NCI-H774 (cell line): ENCODE results near the gene PLA2G2F.

ENCODE experiments used
- DNase-seq: peaks from one replicate; lab custom pipeline; 2025; lab: John Stamatoyannopoulos, UW

The PLA2G2F gene

DNA sequence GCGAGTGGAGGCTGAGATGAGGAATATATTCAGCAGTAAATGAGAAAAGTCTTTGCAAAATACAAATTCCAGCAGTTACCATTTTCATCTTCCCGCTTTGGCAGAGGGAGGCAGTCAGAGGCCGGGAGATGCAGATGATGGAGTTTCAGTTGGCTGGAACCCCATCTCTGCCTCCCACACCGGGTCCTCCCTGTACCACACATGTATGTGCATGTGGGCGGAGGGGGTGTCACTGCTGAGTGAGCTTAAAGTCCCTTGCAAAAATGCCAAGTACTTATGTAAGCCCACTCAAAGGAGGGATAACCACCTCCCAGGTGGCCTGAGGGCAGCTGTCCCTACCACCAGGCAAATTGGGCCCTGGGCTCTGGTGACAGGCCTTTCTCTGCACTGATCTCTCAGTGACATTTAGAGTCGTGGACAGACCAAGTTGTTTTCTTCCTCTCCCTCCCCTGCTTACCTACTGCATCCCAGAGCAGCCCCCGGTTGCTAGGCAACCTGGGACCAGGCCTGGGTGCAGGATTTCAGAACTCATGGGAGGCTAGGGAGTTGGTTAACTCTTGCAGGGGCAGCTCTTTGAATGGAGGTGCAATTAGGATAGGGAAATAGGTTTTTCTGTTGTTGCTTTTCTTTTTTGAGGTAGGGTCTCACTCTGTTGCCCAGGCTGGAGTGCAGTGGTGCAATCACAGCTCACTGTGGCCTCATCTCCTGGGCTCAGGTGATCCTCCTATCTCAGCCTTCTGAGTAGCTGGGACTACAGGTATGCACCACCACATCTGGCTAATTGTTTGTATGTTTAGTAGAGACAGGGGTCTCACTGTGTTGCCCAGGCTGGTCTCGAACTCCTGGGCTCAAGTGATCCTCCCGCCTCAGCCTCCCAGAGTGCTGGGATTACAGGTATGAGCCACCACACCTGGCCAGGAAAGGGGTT is 29.7 kb downstream of the PLA2G2F start:
- DNase-seq: no peak

- DNase-seq: no peak
These were observed 30.8 kb downstream of the PLA2G2F start for GRCh38 chr1:20169932-20170331.

GRCh38 chr1:20172033-20172590 is 33.0 kb downstream of the PLA2G2F start:
- no peak for DNase-seq

GRCh38 chr1:20174937-20175666 is 36.0 kb downstream of the PLA2G2F start:
- no peak for DNase-seq

DNA sequence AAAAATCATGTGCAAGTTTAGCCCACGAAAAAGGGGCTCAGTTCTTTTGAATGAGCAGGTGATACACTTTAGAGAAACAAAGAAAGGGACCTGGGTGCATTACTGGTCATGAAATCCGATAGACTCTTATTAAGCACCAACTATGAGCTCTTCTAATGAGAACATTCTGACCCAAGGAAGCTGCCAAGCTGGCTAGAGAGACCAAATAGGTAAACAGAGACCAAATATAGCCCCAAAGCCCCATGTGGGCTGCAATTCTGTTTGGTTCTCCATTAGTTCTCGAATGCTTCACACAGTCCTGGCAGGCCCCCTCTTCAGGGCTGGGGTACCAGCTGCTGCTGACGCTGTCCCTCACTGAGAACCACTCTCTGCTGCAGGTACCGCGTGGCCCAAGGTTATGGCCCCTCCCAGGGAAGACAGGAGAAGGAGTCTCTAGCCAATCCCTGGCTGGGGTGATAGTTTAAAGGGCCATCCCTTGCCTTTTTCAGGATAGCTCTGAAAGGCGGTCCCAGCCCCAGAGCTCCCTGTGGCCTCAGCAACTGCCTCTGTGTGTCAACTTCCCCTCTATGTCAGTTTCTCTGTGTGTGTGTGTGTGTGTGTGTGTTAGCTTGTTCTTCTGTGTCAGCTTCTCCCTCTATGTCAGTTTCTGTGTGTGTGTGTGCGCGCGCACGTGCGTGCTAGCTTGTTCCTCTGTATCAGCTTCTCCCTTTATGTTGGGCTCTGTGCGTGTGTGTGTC is 39.7 kb downstream of the PLA2G2F start:
- no peak for DNase-seq

- no peak for DNase-seq
These were observed 40.4 kb downstream of the PLA2G2F start for GRCh38 chr1:20179371-20180128.

DNA sequence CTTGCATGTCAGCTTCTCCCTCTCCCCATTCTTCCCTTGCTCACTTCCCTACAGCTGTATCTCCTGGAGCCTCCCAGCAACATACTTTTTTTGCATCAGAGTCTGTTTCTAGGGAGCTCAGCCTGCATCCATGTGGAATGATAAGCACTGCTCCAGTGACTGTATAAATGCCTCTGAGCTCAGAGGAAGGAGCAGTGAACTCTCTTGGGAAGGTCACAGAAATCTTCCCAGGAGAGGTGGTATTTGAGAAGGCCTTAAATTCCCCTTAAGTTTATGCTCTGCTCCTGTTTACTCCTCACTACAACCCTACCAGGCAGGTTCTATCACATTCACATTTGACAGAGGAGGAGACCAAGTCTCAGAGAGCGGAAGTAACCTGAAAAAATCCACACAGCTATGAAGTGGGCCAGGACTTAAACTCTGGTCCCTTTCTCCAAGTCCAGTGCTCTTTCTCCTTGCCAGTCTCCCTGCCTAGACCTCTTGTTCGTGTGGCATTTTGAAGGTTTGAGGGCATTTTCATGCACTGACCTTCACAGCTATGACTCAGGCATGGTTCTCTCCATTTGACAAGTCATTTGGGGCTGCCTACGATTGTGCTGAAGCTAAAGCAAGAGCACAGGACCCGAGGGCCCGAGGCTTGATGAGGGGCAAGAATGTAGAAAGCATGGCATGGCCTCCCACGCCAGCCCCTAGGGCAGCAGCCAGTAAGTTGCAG is 41.2 kb downstream of the PLA2G2F start:
- no peak for DNase-seq

DNA sequence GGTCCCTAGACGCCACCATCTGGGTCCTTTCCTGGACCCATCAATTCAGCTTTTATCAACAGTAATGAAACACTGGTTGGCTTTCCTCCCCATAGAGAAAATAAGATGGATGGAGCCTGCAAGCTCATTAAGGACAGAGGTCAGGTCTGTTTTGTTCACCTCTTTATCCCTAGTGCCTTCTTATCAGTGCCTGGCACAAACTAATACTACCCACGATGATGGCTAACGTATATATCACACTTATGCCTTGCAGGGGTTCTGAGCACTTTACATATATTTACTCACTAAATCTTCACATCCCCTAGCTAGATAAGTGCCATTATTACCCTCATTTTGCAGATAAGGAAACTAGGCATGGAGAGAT is 41.7 kb downstream of the PLA2G2F start:
- DNase-seq: no peak

DNA sequence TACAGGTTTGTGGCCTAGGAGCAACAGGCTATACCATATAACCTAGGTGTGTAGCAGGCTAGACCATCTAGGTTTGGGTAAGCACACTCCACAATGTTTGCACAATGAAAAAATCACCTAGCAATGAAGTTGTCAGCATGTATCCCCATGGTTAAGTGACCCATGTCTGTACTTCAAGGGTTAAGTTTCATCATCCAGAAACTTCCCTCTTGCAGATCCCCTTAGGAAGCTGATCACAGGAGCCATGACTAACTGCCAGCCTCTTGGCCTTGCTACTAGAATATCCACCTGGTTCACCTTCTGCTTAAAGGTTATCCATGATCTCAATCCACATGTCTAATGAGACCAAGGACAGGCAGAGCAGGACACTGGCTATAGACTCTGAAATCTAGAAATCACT is 43.3 kb downstream of the PLA2G2F start:
- no peak for DNase-seq

- DNase-seq: no peak
These were observed 43.9 kb downstream of the PLA2G2F start for GRCh38 chr1:20183035-20183434.

- DNase-seq: no peak
These were observed 44.6 kb downstream of the PLA2G2F start for GRCh38 chr1:20183616-20184271.

GRCh38 chr1:20184481-20184900 is 45.4 kb downstream of the PLA2G2F start:
- DNase-seq: no peak

DNA sequence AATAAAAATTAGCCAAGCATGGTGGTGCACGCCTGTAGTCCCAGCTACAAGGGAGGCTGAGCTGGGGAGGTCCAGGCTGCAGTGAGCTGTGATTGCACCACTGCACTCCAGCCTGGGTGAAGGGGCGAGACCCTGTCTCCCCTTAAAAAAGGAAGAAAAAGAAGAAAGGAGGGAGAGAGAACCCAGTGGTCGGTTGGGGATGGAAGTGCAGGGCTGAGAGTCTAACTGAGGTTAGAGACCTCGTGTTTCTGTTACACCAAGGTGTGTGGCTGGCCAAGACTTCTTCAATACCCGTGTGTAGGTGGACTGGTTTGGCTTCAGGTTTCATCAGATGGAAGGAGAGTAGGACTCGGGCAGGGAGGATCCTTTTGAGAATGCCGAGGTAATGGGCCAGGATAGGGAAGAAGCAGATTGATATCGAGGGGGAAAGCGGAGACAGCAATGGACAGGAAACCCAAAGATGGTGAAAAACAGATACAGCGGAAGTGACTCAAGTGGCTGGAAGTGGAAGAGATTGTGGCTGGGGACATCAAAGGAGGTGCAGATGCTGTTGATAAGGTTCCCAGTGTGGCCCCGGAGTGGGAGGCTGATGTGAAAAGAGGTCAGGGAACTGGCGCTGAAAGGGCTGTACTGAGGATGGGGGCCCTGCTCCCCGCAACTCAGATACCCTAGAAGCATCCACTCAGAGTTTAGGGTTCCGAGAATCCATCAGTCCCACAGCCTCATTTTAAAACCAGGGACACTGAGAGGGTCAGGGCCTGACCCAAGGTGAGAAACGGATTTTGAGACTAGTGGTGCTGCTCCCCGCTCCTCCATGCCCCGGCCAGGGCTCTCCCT is 46.1 kb downstream of the PLA2G2F start:
- no peak for DNase-seq

- DNase-seq: no peak
These were observed 47.0 kb downstream of the PLA2G2F start, which contains the start of the genes PLA2G2C and UBXN10 for GRCh38 chr1:20185834-20186782. Gene PLA2G2C (minus strand): TSS chr1:20186518. CDS start chr1:20177363, 9,155 bp downstream. Gene UBXN10 (plus strand): TSS chr1:20186096. CDS start chr1:20190562, 4,466 bp downstream.

- no peak for DNase-seq
These were observed 48.1 kb downstream of the PLA2G2F start for GRCh38 chr1:20187103-20187812.

GRCh38 chr1:20187813-20188454 is 48.8 kb downstream of the PLA2G2F start:
- no peak for DNase-seq

DNA sequence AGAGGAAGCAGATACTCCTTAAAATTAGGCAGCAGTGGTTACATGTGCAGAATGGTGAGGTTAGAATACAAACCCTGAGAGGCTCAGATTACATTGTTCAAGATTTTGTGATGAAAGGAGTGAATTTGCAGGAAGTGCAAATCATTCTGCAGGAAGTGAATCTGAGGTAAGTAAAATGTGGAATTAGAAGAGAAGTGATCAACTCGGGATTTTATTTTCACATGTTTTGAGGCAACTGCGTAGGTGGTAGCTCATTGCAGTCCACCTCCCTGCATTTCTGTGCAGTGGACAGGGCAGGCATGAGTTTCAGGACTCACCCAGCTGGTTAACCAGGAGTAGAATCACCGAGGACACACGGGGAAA is 49.3 kb downstream of the PLA2G2F start:
- DNase-seq: no peak
